ENCODE results near the gene WWOX. TPM values are rescaled to one million over a fixed set of nuclear protein-coding genes. Genes with fewer than 3 reads are reported as not detected.

Gene WWOX
- total and polyA plus RNA-seq, 2 donors (not counting 3 experiments of a cell fraction or from before 2014, with no cell fraction given), result 6.2 to 12.5 TPM

DNA sequence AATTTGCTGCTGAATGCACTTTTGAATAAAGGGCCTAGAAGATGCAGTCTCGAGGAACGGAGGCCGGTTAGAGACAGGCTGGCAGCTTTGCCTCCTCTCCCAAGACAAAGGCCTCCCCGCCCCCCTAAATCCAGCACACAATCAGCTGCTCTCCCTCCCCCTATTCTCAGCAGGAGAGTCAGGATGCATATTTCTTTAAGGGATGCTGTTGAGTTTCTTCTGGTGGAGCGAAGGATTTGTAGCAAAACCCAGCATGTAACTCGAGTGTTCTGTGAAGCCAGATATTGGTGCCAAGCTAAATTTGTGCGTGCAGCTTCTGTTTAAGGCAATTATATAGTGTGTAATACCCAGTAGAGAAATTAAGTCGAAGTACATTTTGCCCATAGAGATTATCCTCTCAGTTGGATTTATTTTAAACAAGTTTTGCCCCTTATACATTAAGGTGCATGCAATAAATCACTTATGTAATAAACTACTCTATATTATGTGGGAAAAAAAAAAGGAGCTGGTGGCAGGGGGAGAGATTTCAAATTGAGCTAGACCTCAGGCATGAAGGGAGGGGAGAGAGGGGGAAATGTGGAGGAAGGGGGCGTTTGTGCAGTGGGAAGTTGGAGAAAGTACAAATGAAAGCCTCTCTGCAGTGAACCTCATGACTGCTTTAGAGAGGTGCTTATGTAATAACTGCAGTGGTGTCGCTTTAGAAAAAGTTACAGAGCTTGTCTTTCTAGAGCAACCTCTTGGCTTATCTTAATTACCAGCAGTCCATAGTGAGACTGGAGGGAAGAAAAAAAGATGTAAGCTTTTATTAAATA is 901.9 kb downstream of the WWOX start:
- Histone ChIP-seq H3K4me3 (replicated peaks in 1 of 3; ENCODE audit: insufficient read depth in 1 of 3, low read depth in 1 of 3, low read length in 3 of 3) (no peak overlapping the region), H2AFZ (ENCODE audit: low read depth, low read length) (no peak overlapping the region), H4K20me1 (replicated peaks; ENCODE audit: control insufficient read depth, extremely low read depth, insufficient read depth, low read length) (no peaks in the 10 kb centered on the region), H3K9ac (replicated peaks; ENCODE audit: extremely low read depth, insufficient read depth, low read length) (no peak overlapping the region), H3K9me3 (replicated peaks; ENCODE audit: control insufficient read depth, insufficient read depth, low read length) (peaks cover 4% of the 10 kb centered on the region), H3K4me2 (ENCODE audit: insufficient read depth, low read length) (no peak overlapping the region), H3K27ac (ENCODE audit: insufficient read depth, low read depth, low read length) (no peak overlapping the region), H3K9me1 (replicated peaks; ENCODE audit: control insufficient read depth, extremely low read depth, insufficient read depth, low read length) (no peaks in the 10 kb centered on the region), H3K36me3 (ENCODE audit: control insufficient read depth in 2 of 2, extremely low read depth in 1 of 2, insufficient read depth in 2 of 2, low read length in 2 of 2) (no peaks in the 10 kb centered on the region), H3K27me3 (ENCODE audit: control insufficient read depth in 2 of 2, insufficient read depth in 2 of 2, low read length in 2 of 2) (no peaks in the 10 kb centered on the region), H3K4me1 (ENCODE audit: control insufficient read depth, extremely low read depth, insufficient read depth, low read length) (no peaks in the 10 kb centered on the region), H3K79me2 (ENCODE audit: control insufficient read depth, insufficient read depth, low read length) (no peaks in the 10 kb centered on the region)
- intact Hi-C loops (cut with micrococcal nuclease), result no loop called here
- POLR2A ChIA-PET, result no interaction called here
- DNase-seq (ENCODE audit: low read depth, low spot score) (no peak), FAIRE-seq (no peak)
- no TSS peak for BruUV-seq (replicated peaks)
- dilution Hi-C loops (cut with MboI; ENCODE audit: extremely low pct_ligation_motif_present, low sequenced_read_pairs), result no loop called here
- TF ChIP-seq FOS (IDR thresholded peaks at IDR 0.05; ENCODE audit: borderline replicate concordance, insufficient read depth, low read length) (no peak), GATA2 (IDR thresholded peaks at IDR 0.05; ENCODE audit: insufficient read depth, insufficient read length, low read depth, low read length) (no peak), JUN (IDR thresholded peaks at IDR 0.05; ENCODE audit: borderline replicate concordance, insufficient read depth, insufficient read length, low read depth) (no peak), EZH2 (IDR thresholded peaks at IDR 0.05; ENCODE audit: borderline replicate concordance, low read depth, low read length, severe bottlenecking) (no peak), MYC (IDR thresholded peaks at IDR 0.05; ENCODE audit: low read depth, low read length) (no peak), POLR2AphosphoS5 (IDR thresholded peaks at IDR 0.05; ENCODE audit: insufficient read depth, low read depth, low read length) (no peak), POLR2A (IDR thresholded peaks at IDR 0.05; ENCODE audit: low read depth, low read length) (no peak)
- TF ChIP-seq, protein P1, sequence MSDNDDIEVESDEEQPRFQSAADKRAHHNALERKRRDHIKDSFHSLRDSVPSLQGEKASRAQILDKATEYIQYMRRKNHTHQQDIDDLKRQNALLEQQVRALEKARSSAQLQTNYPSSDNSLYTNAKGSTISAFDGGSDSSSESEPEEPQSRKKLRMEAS (IDR thresholded peaks at IDR 0.05; ENCODE audit: insufficient read depth, insufficient read length), result no peak
- TF ChIP-seq, protein P2, sequence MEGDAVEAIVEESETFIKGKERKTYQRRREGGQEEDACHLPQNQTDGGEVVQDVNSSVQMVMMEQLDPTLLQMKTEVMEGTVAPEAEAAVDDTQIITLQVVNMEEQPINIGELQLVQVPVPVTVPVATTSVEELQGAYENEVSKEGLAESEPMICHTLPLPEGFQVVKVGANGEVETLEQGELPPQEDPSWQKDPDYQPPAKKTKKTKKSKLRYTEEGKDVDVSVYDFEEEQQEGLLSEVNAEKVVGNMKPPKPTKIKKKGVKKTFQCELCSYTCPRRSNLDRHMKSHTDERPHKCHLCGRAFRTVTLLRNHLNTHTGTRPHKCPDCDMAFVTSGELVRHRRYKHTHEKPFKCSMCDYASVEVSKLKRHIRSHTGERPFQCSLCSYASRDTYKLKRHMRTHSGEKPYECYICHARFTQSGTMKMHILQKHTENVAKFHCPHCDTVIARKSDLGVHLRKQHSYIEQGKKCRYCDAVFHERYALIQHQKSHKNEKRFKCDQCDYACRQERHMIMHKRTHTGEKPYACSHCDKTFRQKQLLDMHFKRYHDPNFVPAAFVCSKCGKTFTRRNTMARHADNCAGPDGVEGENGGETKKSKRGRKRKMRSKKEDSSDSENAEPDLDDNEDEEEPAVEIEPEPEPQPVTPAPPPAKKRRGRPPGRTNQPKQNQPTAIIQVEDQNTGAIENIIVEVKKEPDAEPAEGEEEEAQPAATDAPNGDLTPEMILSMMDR (IDR thresholded peaks at IDR 0.05; ENCODE audit: extremely low read depth in 1 of 2, insufficient read depth in 1 of 2, low read depth in 1 of 2, low read length in 2 of 2), result no peak
- CTCF ChIA-PET, result no interaction called here
